GM12892 (cell line): ENCODE measurements around the gene SETD6.

ENCODE experiments used
- POLR2A ChIP-seq: IDR thresholded peaks from 2 replicates; pipeline ENCODE4 v1.6.1; 2011; ENCODE audit warnings: low read depth, low read length, control low read depth
- POLR2AphosphoS5 ChIP-seq: IDR thresholded peaks from 2 replicates; pipeline ENCODE4 v1.6.1; 2011; ENCODE audit warnings: low read depth, low read length, control low read depth
- TAF1 ChIP-seq: IDR thresholded peaks from 2 replicates; pipeline ENCODE4 v1.6.1; 2011; ENCODE audit warnings: low read depth, mild to moderate bottlenecking, control low read depth, low read length, borderline replicate concordance

DNA sequence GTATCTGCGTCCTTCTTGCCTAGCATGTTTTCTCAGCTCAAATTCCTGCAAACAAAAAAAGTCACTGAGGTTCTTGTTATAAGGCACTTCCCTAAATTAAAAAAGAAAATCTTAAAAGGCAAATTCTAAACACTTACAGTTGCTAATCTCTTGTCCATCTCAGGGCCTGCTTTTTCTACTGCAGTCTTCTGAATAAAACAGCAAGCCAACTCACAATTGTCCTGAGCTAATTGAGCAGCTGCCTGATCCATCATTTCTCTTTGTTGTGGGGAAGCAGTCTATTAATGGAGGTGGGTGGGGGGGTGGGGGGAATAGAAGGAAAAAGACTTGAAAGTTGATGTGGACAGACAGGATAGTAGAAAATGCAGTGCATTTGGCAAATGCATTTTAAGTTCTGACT is 27.0 kb downstream of the SETD6 start:
- TF ChIP-seq TAF1 = no peak
- no peak for TF ChIP-seq POLR2A
- TF ChIP-seq POLR2AphosphoS5 = no peak
